ENCODE results near the gene PAX2.

PAX2 gene

DNA sequence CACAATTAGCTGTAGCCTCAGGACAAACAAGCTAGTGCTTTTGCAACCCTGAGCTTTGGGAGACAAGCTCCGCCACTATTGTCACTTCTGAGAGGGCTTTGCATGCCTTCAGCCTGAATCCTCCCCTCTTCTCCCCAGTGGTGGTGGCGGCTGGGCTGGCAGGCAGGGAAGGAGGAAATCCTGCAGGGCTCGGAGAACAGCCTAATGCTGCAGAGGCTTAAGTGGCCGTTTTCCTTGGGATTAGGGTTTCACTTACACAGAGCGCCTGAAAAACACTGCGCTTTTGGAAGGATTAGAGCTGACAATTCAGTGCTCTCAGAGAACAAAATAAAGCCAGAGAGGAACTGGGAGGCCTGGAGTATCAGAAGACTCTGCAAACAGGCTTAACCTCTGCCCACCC is 71.3 kb downstream of the PAX2 start:
- Histone ChIP-seq H3K4me1 (ENCODE audit: control insufficient read depth in 1 of 2, insufficient read depth in 2 of 2, low read length in 2 of 2) (no peaks in the 10 kb centered on the region), H3K27ac (ENCODE audit: low read length) (no peak overlapping the region), H3K36me3 (ENCODE audit: control insufficient read depth in 1 of 2, insufficient read depth in 2 of 2, low read length in 2 of 2) (no peaks in the 10 kb centered on the region), H3K9me3 (ENCODE audit: control insufficient read depth in 1 of 2, low read length in 2 of 2) (no peaks in the 10 kb centered on the region), H3K4me3 (ENCODE audit: low read depth in 1 of 2, low read length in 2 of 2) (no peak overlapping the region), H3K27me3 (ENCODE audit: low read depth, low read length) (peaks cover 8% of the 10 kb centered on the region)

DNA sequence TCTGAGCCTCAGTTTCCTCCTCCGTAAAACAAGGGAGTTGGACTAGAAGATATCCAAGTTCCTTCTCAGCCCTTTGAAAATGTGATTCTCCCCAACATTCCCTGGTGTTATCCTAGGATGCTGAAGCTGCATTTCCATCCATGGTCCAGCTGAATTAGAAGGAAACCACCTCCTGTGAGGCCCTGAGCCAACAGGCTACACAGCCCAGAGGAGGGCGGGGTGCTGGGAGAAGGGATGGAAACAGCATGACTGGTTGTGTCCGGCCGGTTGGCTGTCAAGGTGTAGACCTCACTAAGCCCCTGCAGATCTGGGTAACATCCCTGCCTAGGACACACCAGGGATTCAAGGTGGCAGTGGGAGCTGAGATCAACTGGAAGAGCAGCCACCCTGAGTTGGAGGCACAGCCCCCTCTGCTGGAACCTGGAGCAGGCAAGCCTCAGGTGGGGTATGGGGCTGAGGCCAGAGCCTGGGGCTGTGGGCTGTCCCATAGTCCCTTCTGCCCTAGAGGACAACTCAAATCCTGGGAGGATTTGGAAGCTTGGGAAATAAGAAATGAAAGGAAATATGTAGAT is 72.0 kb downstream of the PAX2 start:
- H3K4me1 ChIP-seq (ENCODE audit: control insufficient read depth in 1 of 2, insufficient read depth in 2 of 2, low read length in 2 of 2): no peaks in the 10 kb centered on the region
- H3K36me3 ChIP-seq (ENCODE audit: control insufficient read depth in 1 of 2, insufficient read depth in 2 of 2, low read length in 2 of 2): no peaks in the 10 kb centered on the region
- H3K9me3 ChIP-seq (ENCODE audit: control insufficient read depth in 1 of 2, low read length in 2 of 2): no peaks in the 10 kb centered on the region
- no peak overlapping the region for H3K4me3 ChIP-seq (ENCODE audit: low read depth in 1 of 2, low read length in 2 of 2)
- H3K27ac ChIP-seq (ENCODE audit: low read length): no peak overlapping the region
- H3K27me3 ChIP-seq (ENCODE audit: low read depth, low read length): peaks cover 8% of the 10 kb centered on the region

DNA sequence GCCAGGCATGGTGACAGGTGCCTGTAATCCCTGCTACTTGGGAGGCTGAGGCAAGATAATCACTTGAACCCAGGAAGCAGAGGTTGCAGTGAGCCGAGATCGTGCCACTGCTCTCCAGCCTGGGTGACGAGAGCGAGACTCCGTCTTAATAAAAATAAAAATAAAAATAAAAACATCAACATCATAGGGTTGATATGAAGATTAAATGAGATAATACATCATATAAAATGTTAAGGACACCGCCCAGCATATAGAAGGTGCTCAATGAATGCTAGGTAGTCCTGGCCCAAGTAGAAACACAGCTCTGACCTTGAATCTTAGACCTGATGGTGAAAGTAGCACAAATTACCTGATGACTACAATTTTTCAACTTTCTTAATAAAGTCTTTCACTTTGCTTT is 74.0 kb downstream of the PAX2 start:
- Histone ChIP-seq H3K27ac (ENCODE audit: low read length) (no peak overlapping the region), H3K4me1 (ENCODE audit: control insufficient read depth in 1 of 2, insufficient read depth in 2 of 2, low read length in 2 of 2) (no peaks in the 10 kb centered on the region), H3K4me3 (ENCODE audit: low read depth in 1 of 2, low read length in 2 of 2) (no peak overlapping the region), H3K9me3 (ENCODE audit: control insufficient read depth in 1 of 2, low read length in 2 of 2) (no peaks in the 10 kb centered on the region), H3K36me3 (ENCODE audit: control insufficient read depth in 1 of 2, insufficient read depth in 2 of 2, low read length in 2 of 2) (no peaks in the 10 kb centered on the region), H3K27me3 (ENCODE audit: low read depth, low read length) (peaks cover 9% of the 10 kb centered on the region)

GRCh38 chr10:100823194-100823593 is 77.8 kb downstream of the PAX2 start:
- Histone ChIP-seq H3K27ac (ENCODE audit: low read length) (no peak overlapping the region), H3K4me1 (ENCODE audit: control insufficient read depth in 1 of 2, insufficient read depth in 2 of 2, low read length in 2 of 2) (peaks cover 0 to 20% of the 10 kb centered on the region in 2 donors), H3K27me3 (ENCODE audit: low read depth, low read length) (peaks cover 35% of the 10 kb centered on the region)

DNA sequence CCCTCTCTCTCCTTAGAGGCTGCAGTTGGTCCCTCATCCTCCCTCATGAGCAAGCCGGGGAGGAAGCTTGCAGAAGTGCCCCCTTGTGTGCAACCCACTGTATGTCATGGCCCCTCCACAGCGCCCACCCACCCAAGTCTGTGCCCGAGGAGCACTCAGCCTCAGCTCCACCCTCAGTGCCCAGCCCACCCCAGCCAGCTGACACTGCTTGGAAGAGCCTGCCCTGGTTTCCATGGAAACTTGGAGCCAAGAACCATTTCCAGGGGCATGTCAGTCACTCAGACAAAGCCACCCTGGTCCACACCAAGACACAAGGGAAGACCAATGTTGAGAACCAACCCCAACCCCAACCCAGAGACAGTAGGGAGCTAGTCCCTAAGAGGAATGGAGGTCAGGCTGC is 79.5 kb downstream of the PAX2 start:
- Histone ChIP-seq H3K4me3 (ENCODE audit: low read depth in 1 of 2, low read length in 2 of 2) (no peak overlapping the region), H3K9me3 (ENCODE audit: control insufficient read depth in 1 of 2, low read length in 2 of 2) (no peaks in the 10 kb centered on the region), H3K4me1 (ENCODE audit: control insufficient read depth in 1 of 2, insufficient read depth in 2 of 2, low read length in 2 of 2) (peaks cover 0 to 35% of the 10 kb centered on the region in 2 donors), H3K36me3 (ENCODE audit: control insufficient read depth in 1 of 2, insufficient read depth in 2 of 2, low read length in 2 of 2) (no peaks in the 10 kb centered on the region), H3K27me3 (ENCODE audit: low read depth, low read length) (peaks cover 49% of the 10 kb centered on the region), H3K27ac (ENCODE audit: low read length) (no peak overlapping the region)

More at GRCh38 chr10:100823194-100823593, 77.8 kb downstream of the PAX2 start:
- no peaks in the 10 kb centered on the region for H3K9me3 ChIP-seq (ENCODE audit: control insufficient read depth in 1 of 2, low read length in 2 of 2)
- no peak overlapping the region for H3K4me3 ChIP-seq (ENCODE audit: low read depth in 1 of 2, low read length in 2 of 2)
- H3K36me3 ChIP-seq (ENCODE audit: control insufficient read depth in 1 of 2, insufficient read depth in 2 of 2, low read length in 2 of 2): no peaks in the 10 kb centered on the region

- peaks cover 0 to 35% of the 10 kb centered on the region in 2 donors for H3K4me1 ChIP-seq (ENCODE audit: control insufficient read depth in 1 of 2, insufficient read depth in 2 of 2, low read length in 2 of 2)
- H3K27ac ChIP-seq (ENCODE audit: low read length): no peak overlapping the region
- H3K36me3 ChIP-seq (ENCODE audit: control insufficient read depth in 1 of 2, insufficient read depth in 2 of 2, low read length in 2 of 2): no peaks in the 10 kb centered on the region
- peaks cover 54% of the 10 kb centered on the region for H3K27me3 ChIP-seq (ENCODE audit: low read depth, low read length)
- no peak overlapping the region for H3K4me3 ChIP-seq (ENCODE audit: low read depth in 1 of 2, low read length in 2 of 2)
- no peaks in the 10 kb centered on the region for H3K9me3 ChIP-seq (ENCODE audit: control insufficient read depth in 1 of 2, low read length in 2 of 2)
These were observed 80.0 kb downstream of the PAX2 start for GRCh38 chr10:100825325-100825875.

DNA sequence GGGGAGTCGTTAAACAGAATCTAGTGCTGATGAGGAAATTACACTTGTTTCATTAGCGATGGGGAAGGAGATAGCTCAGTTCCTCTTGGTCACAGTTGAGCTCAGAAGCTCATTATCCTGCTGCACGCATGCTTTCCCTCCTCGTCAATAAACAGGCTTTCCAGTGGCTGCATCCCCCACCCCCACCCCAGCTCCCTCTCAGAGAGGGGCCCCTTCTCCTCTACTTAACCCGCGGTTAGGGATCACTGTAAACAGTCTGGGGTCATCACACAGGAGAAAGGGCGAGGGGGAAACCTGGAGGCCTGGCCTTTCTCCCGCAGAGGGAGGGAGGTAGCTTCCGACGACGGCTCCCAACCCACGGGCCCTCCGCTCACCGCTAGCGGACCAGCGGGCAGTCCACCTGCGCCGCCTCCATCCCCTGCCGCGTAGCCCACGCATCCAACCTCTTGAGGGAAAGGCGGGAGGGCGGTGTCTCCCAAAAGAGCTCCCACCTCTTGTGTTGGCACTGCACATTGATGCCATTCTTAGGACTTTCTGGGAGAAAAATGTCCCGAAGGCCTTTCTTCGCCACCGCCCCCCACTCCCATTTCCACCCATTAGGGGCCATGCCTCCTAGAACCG is 80.8 kb downstream of the PAX2 start:
- Histone ChIP-seq H3K4me3 (ENCODE audit: low read depth in 1 of 2, low read length in 2 of 2) (peak overlapping the region in 1 of 2 donors; percentile 54), H3K27ac (ENCODE audit: low read length) (no peak overlapping the region), H3K36me3 (ENCODE audit: control insufficient read depth in 1 of 2, insufficient read depth in 2 of 2, low read length in 2 of 2) (no peaks in the 10 kb centered on the region), H3K4me1 (ENCODE audit: control insufficient read depth in 1 of 2, insufficient read depth in 2 of 2, low read length in 2 of 2) (peaks cover 0 to 35% of the 10 kb centered on the region in 2 donors), H3K27me3 (ENCODE audit: low read depth, low read length) (peaks cover 61% of the 10 kb centered on the region), H3K9me3 (ENCODE audit: control insufficient read depth in 1 of 2, low read length in 2 of 2) (peaks cover 0 to 4% of the 10 kb centered on the region in 2 donors)

- H3K27me3 ChIP-seq (ENCODE audit: low read depth, low read length): peaks cover 63% of the 10 kb centered on the region
- H3K27ac ChIP-seq (ENCODE audit: low read length): no peak overlapping the region
- peak overlapping the region in 1 of 2 donors; percentile 54 for H3K4me3 ChIP-seq (ENCODE audit: low read depth in 1 of 2, low read length in 2 of 2)
- peaks cover 0 to 35% of the 10 kb centered on the region in 2 donors for H3K4me1 ChIP-seq (ENCODE audit: control insufficient read depth in 1 of 2, insufficient read depth in 2 of 2, low read length in 2 of 2)
- peaks cover 0 to 4% of the 10 kb centered on the region in 2 donors for H3K9me3 ChIP-seq (ENCODE audit: control insufficient read depth in 1 of 2, low read length in 2 of 2)
- no peaks in the 10 kb centered on the region for H3K36me3 ChIP-seq (ENCODE audit: control insufficient read depth in 1 of 2, insufficient read depth in 2 of 2, low read length in 2 of 2)
These were observed 81.2 kb downstream of the PAX2 start for GRCh38 chr10:100826661-100826982.

DNA sequence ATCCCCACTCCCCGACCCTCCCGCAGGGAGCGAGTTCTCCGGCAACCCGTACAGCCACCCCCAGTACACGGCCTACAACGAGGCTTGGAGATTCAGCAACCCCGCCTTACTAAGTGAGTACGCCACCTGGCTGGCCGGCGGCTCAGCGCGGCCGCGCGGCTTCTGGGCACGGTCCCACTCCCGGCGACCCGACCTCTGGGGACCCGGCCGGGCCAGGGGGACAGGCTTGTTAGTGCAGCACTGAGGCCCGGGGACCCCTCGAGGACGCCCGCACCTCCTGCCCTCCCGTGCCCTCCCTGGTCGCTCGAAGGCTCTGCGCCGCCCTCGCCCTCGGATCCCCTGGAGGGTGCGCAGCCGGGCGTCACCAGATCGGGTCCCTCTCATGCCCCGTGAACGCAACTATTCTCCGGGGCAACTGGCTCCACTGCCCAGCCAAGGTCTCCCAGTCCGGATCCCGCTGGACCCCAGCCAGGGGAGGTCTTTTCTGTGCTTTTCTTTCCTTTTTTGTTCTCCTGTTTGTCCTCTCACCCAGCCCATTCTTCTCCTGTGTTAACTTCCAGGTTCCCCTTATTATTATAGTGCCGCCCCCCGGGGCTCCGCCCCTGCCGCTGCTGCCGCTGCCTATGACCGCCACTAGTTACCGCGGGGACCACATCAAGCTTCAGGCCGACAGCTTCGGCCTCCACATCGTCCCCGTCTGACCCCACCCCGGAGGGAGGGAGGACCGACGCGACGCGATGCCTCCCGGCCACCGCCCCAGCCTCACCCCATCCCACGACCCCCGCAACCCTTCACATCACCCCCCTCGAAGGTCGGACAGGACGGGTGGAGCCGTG is 81.8 kb downstream of the PAX2 start:
- Histone ChIP-seq H3K4me3 (ENCODE audit: low read depth in 1 of 2, low read length in 2 of 2) (peak overlapping the region; percentile 30 to 54), H3K27ac (ENCODE audit: low read length) (no peak overlapping the region), H3K9me3 (ENCODE audit: control insufficient read depth in 1 of 2, low read length in 2 of 2) (peaks cover 0 to 4% of the 10 kb centered on the region in 2 donors), H3K4me1 (ENCODE audit: control insufficient read depth in 1 of 2, insufficient read depth in 2 of 2, low read length in 2 of 2) (peaks cover 0 to 35% of the 10 kb centered on the region in 2 donors), H3K27me3 (ENCODE audit: low read depth, low read length) (peaks cover 66% of the 10 kb centered on the region), H3K36me3 (ENCODE audit: control insufficient read depth in 1 of 2, insufficient read depth in 2 of 2, low read length in 2 of 2) (no peaks in the 10 kb centered on the region)

DNA sequence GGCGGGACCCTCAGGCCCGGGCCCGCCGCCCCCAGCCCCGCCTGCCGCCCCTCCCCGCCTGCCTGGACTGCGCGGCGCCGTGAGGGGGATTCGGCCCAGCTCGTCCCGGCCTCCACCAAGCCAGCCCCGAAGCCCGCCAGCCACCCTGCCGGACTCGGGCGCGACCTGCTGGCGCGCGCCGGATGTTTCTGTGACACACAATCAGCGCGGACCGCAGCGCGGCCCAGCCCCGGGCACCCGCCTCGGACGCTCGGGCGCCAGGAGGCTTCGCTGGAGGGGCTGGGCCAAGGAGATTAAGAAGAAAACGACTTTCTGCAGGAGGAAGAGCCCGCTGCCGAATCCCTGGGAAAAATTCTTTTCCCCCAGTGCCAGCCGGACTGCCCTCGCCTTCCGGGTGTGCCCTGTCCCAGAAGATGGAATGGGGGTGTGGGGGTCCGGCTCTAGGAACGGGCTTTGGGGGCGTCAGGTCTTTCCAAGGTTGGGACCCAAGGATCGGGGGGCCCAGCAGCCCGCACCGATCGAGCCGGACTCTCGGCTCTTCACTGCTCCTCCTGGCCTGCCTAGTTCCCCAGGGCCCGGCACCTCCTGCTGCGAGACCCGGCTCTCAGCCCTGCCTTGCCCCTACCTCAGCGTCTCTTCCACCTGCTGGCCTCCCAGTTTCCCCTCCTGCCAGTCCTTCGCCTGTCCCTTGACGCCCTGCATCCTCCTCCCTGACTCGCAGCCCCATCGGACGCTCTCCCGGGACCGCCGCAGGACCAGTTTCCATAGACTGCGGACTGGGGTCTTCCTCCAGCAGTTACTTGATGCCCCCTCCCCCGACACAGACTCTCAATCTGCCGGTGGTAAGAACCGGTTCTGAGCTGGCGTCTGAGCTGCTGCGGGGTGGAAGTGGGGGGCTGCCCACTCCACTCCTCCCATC is 82.7 kb downstream of the PAX2 start:
- no peak overlapping the region for H3K27ac ChIP-seq (ENCODE audit: low read length)
- peak overlapping the region; percentile 3 to 54 for H3K4me3 ChIP-seq (ENCODE audit: low read depth in 1 of 2, low read length in 2 of 2)
- peaks cover 70% of the 10 kb centered on the region for H3K27me3 ChIP-seq (ENCODE audit: low read depth, low read length)
- H3K9me3 ChIP-seq (ENCODE audit: control insufficient read depth in 1 of 2, low read length in 2 of 2): peaks cover 0 to 4% of the 10 kb centered on the region in 2 donors
- no peaks in the 10 kb centered on the region for H3K36me3 ChIP-seq (ENCODE audit: control insufficient read depth in 1 of 2, insufficient read depth in 2 of 2, low read length in 2 of 2)
- peaks cover 0 to 35% of the 10 kb centered on the region in 2 donors for H3K4me1 ChIP-seq (ENCODE audit: control insufficient read depth in 1 of 2, insufficient read depth in 2 of 2, low read length in 2 of 2)

Data from muscle layer of duodenum (tissue), 2 donors.